ENCODE measurements around the gene ZBTB7C. TPM values are rescaled to one million over a fixed set of nuclear protein-coding genes. Genes with fewer than 3 reads are reported as not detected.

ZBTB7C gene
- total RNA-seq, 1 experiment from 2014 or later = 0.32 TPM

DNA sequence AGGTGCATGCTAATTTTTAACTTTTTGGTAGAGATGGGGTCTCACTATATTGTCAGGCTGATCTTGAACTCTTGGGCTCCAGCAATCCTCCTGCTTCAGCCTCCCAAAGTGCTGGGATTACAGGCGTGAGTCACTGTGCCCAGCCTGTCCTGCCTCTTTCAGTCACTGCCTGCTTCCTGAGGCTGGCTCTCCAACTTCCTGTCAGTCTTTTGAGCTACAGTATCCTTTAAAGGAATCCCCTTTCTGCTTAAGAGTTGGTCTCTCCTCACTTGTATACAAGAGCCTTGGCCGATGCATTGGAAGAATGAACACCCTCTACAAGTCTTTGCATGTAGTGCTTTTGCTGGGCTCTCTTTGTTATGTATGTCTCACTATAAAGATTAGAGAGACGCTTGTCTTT, 390.3 kb downstream of the ZBTB7C start:
- no TSS peak for BruUV-seq (replicated peaks)
- TF ChIP-seq, protein P1, sequence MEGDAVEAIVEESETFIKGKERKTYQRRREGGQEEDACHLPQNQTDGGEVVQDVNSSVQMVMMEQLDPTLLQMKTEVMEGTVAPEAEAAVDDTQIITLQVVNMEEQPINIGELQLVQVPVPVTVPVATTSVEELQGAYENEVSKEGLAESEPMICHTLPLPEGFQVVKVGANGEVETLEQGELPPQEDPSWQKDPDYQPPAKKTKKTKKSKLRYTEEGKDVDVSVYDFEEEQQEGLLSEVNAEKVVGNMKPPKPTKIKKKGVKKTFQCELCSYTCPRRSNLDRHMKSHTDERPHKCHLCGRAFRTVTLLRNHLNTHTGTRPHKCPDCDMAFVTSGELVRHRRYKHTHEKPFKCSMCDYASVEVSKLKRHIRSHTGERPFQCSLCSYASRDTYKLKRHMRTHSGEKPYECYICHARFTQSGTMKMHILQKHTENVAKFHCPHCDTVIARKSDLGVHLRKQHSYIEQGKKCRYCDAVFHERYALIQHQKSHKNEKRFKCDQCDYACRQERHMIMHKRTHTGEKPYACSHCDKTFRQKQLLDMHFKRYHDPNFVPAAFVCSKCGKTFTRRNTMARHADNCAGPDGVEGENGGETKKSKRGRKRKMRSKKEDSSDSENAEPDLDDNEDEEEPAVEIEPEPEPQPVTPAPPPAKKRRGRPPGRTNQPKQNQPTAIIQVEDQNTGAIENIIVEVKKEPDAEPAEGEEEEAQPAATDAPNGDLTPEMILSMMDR (conservative IDR thresholded peaks at IDR 0.05; ENCODE audit: low read depth, low read length) = no peak
- H3K4me3 ChIP-seq (ENCODE audit: low read depth, low read length, poor library complexity, severe bottlenecking) = no peak overlapping the region
- ChIA-PET POLR2A (ENCODE audit: low non-redundant PET) (no interaction called here), CTCF (no interaction called here)
- no peaks in the 10 kb centered on the region for H3K9me3 ChIP-seq (ENCODE audit: low read depth, low read length, poor library complexity, severe bottlenecking)
- intact Hi-C loops (cut with micrococcal nuclease; ENCODE audit: unreplicated experiment) = no loop called here
- no peak for DNase-seq (ENCODE audit: low spot score)
- H3K27me3 ChIP-seq (replicated peaks; ENCODE audit: insufficient read depth, low read depth, low read length, poor library complexity) = peaks cover 28% of the 10 kb centered on the region
- no peaks in the 10 kb centered on the region for H3K36me3 ChIP-seq (ENCODE audit: insufficient read depth, low read length, poor library complexity, severe bottlenecking)
- H3K4me1 ChIP-seq (ENCODE audit: insufficient read depth, low read length, poor library complexity, severe bottlenecking) = no peaks in the 10 kb centered on the region
- no peak overlapping the region for H3K27ac ChIP-seq (ENCODE audit: low read depth, low read length, poor library complexity, severe bottlenecking)

DNA sequence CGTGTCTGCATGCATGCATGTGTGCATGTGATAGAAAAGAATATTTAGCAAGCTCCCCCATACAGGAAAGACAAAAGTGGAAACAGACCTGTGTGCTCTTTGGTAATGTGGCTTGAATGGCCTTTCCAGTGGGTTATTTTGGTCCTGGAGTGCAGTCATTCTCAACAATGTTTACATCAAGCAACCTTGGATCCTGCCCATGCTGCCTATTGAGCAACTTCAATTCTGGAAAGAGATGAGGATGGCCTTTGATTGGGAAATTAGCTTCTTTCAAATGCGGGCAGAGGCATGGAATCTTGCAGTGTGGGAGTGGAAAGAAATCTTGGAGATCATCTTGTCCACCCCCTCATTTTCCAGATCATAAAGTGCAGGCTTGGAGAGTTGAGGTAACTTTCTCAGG, 391.5 kb downstream of the ZBTB7C start:
- Histone ChIP-seq H3K9me3 (ENCODE audit: low read depth, low read length, poor library complexity, severe bottlenecking) (no peaks in the 10 kb centered on the region), H3K4me1 (ENCODE audit: insufficient read depth, low read length, poor library complexity, severe bottlenecking) (no peaks in the 10 kb centered on the region), H3K27ac (ENCODE audit: low read depth, low read length, poor library complexity, severe bottlenecking) (no peak overlapping the region), H3K36me3 (ENCODE audit: insufficient read depth, low read length, poor library complexity, severe bottlenecking) (no peaks in the 10 kb centered on the region), H3K27me3 (replicated peaks; ENCODE audit: insufficient read depth, low read depth, low read length, poor library complexity) (peaks cover 28% of the 10 kb centered on the region), H3K4me3 (ENCODE audit: low read depth, low read length, poor library complexity, severe bottlenecking) (no peak overlapping the region)
- BruUV-seq (replicated peaks) = no TSS peak
- ChIA-PET POLR2A (ENCODE audit: low non-redundant PET) (no interaction called here), CTCF (no interaction called here)
- intact Hi-C loops (cut with micrococcal nuclease; ENCODE audit: unreplicated experiment) = no loop called here
- DNase-seq (ENCODE audit: low spot score) = no peak
- TF ChIP-seq, protein P1 (conservative IDR thresholded peaks at IDR 0.05; ENCODE audit: low read depth, low read length) = no peak
- TF ChIP-seq EZH2 (IDR thresholded peaks at IDR 0.05; ENCODE audit: borderline replicate concordance, low read depth, low read length, poor library complexity, severe bottlenecking) = no peak

GRCh38 chr18:48013162-48013561, 396.0 kb downstream of the ZBTB7C start:
- no TSS peak for BruUV-seq (replicated peaks)
- Histone ChIP-seq H3K27ac (ENCODE audit: low read depth, low read length, poor library complexity, severe bottlenecking) (no peak overlapping the region), H3K4me1 (ENCODE audit: insufficient read depth, low read length, poor library complexity, severe bottlenecking) (no peaks in the 10 kb centered on the region), H3K36me3 (ENCODE audit: insufficient read depth, low read length, poor library complexity, severe bottlenecking) (no peaks in the 10 kb centered on the region), H3K4me3 (ENCODE audit: low read depth, low read length, poor library complexity, severe bottlenecking) (no peak overlapping the region), H3K27me3 (replicated peaks; ENCODE audit: insufficient read depth, low read depth, low read length, poor library complexity) (no peaks in the 10 kb centered on the region), H3K9me3 (ENCODE audit: low read depth, low read length, poor library complexity, severe bottlenecking) (no peaks in the 10 kb centered on the region)
- ChIA-PET CTCF (no interaction called here), POLR2A (ENCODE audit: low non-redundant PET) (no interaction called here)
- intact Hi-C loops (cut with micrococcal nuclease; ENCODE audit: unreplicated experiment) = no loop called here
- no peak for DNase-seq (ENCODE audit: low spot score)
- TF ChIP-seq, protein P1 (conservative IDR thresholded peaks at IDR 0.05; ENCODE audit: low read depth, low read length) = no peak
- no peak for TF ChIP-seq EZH2 (IDR thresholded peaks at IDR 0.05; ENCODE audit: borderline replicate concordance, low read depth, low read length, poor library complexity, severe bottlenecking)
